Kasumi-1 (cell line): ENCODE results near the gene CEP104.
A peak's percentile ranks its signal among the peaks of the same experiment; 100 is the strongest.

Experiments
- DNase-seq, 2 experiments: peaks; one replicate each; lab custom pipeline; 2025; lab: John Stamatoyannopoulos, UW

CEP104 gene

GRCh38 chr1:3894626-3895278, 37.7 kb upstream of the CEP104 start:
- DNase-seq: no peak

DNA sequence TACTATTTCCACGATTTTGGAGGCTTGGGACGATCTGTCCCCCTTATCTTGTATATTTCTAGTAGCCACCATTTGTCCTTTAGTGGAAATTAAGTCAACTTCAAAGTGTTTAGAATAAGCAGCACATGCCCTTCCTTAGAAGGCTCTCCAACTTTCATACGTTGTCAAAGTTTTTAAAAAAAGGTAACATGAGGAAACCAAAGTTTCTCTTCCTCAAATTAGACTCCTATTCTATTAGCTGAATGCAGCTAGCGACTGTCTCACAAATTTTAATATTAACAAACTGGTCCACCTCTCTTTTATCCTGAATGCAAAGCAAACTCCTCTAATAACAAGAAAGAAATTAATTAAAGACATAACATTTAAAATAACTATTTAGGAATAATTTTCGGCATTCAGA, 36.2 kb upstream of the CEP104 start:
- no peak for DNase-seq

DNA sequence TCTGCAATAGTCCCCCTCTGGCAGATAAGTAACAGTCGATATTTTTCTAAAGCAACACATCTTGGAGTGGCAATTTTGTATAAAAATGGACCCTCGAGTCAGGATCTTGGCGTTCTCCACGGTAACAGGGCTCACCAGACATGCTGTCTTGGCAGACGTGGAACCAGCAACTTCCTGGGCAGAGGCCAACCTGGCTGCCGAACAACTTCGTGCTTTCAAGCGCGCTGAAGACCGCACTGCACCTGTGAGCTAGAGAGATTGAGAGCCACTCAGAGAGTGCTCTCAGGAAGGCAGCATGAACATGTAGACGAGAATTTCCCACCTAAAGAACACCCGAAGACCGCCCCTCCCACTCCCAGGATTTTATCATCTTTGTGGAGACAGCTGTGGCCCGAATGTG, 35.7 kb upstream of the CEP104 start:
- DNase-seq: no peak

- no peak for DNase-seq
Measured at GRCh38 chr1:3891329-3891865, 34.4 kb upstream of the CEP104 start.

- DNase-seq: peak; percentile 91 to 93
Measured at GRCh38 chr1:3890389-3891328, 33.6 kb upstream of the CEP104 start.

DNA sequence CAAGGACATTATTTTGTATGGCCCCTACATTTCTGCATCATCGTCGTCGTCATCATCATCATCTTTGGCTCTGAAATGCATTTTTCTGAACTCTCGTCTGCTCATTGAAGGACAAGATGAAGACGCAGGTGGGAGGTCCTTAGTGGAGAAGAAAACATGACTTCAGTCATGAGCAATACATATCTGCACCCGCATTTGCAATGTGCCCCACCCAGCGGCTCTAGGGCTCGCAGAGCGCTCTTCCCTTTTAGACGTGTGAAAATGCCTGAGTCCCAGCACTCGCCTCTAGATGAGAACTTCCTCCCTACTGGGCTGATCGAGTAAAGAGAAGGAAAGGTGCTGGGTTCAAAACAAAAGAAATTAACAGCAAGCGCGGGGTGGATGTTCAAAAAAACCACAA, 32.9 kb upstream of the CEP104 start:
- no peak for DNase-seq

- DNase-seq: no peak
Measured at GRCh38 chr1:3888301-3888700, 31.3 kb upstream of the CEP104 start.

DNA sequence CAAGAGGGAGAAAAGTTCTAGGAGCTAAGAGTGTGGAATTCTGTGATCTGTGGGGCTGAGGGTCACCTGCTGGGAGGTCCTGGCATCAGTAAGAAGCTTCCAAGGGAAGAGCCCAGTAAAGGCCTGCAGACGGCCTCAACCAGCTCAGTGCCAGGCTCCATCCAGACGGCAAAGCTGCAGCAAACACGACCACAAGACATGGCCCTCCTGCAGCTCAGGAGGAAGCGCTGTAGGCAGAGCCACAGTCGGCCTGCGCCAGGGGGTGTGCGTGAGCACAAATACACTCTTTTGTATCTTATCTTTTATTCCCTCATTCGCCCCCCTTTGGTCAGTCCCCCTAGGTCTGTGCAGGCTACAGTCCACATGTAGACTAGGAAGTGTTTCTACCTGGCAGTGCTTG, 29.7 kb upstream of the CEP104 start:
- peak in 1 of 2 experiments; percentile 9 for DNase-seq

- DNase-seq: peak in 1 of 2 experiments; percentile 19
Measured at GRCh38 chr1:3886106-3886670, 29.2 kb upstream of the CEP104 start.

DNA sequence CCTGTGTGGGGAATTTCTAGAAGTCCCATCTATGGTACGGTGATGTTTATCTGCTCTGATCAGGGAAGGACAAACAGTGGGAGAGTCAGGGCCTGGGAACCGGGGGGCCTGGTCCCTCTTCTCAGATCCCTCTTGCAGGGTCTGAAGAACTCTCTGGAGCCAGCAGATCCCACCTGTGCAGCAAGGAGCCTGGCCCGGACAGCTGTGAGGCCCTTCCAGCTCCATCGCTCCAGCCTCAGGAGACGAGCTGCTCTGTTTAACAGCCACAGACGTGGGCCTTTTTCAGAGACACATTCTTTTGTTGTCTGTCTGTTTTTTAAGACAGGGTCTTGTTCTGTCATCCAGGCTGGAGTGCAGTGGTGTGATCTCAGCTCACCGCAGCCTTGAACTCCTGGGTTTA, 28.6 kb upstream of the CEP104 start:
- no peak for DNase-seq

DNA sequence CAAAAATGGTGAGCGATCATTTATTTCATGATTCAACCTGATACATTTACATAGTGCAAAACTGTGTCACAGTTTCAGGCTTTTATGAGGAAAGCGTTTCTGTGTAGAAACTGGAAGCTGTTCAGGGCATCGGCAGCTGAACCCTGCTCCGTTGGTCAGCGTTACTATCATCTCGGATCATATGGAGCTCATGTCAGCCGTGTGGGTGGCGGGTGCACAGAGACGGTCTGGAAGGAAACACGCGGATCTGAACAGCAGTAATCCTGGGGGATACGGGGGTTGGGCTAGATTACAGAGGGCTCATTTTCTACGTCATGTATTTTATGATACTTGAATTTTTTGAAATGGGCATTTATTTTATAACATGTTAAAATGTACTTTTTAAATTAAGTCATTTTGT, 28.0 kb upstream of the CEP104 start:
- DNase-seq: no peak

DNA sequence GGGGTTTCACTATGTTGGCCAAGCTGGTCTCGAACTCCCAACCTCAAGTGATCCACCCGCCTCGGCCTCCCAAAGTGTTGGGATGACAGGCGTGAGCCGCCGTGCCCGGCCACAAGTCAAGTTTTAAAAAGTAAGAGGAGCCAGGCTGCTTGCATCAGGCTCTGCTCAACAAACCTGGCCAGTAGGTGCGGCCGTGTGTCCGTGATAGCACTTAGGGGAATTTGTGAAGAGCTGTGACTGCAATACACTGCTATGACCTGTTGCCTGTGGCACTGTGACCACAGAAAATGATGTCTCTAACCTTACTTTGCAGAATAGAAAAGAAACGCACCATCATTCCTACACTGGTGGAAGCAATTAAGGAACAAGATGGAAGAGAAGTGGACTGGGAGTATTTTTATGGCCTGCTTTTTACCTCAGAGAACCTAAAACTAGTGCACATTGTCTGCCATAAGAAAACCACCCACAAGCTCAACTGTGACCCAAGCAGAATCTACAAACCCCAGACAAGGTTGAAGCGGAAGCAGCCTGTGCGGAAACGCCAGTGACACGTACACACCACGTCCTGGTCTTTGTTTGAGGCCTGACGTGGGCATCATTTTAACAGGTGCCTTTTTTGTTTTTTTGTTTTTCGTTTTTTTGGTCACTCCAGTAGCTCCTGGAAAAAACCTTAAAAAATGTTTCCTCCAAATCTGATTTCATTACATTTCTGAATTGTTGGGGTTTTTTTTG, 26.3 kb upstream of the CEP104 start:
- no peak for DNase-seq

DNA sequence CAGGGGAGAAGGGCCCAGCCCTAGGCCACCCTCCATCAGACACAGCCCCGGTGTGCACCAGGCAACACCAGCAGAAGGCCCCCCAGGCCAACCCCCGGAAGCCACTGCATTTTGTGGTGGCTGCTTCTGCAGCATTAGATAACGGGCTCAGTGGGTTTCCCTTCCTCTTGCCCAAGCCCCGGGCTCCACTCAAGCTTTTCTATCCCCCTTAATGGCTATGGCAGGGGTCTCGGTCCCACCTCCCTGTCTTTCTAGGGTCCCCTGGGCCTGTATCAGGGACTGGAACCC, 24.1 kb upstream of the CEP104 start:
- peak; percentile 39 to 43 for DNase-seq

- peak in 1 of 2 experiments; percentile 43 for DNase-seq
Measured at GRCh38 chr1:3880429-3881192, 23.6 kb upstream of the CEP104 start.

- DNase-seq: no peak
Measured at GRCh38 chr1:3879787-3880428, 22.9 kb upstream of the CEP104 start.

DNA sequence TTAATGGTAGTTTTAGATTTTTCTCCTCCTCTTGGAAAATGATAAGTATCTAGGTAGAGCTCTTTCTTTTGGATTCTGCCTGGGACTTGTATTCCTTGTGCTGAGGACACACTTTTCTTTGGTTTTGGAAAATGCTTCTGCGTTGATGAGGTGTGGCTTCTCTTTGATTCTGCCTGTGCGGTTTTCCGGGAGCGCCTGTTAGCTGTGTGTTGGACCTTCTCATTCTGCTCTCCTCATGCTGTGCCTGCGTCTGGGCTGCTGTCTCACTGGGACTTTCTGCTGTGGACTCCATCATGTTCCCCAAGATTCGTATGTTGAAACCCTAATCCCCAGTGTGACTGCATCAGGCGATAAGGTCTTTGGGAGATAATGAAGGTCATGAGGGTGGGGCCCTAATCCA, 22.1 kb upstream of the CEP104 start:
- DNase-seq: no peak

- DNase-seq: no peak
Measured at GRCh38 chr1:3876716-3877115, 19.7 kb upstream of the CEP104 start.

DNA sequence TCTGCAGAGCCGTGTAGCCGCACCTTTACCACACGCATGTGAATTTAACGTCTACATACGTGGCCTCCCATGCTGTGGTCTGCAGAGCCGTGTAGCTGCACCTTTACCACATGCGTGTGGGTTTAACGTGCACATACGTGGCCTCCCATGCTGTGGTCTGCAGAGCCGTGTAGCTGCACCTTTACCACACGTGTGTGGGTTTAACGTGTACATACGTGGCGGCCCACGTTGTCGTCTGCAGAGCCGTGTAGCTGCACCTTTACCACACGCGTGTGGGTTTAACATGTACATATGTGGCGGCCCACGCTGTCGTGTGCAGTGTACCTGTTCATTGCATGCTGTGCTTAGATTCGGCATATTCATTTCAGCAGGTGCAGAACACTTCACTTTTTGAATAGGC, 17.7 kb upstream of the CEP104 start:
- DNase-seq: no peak

- DNase-seq: no peak
Measured at GRCh38 chr1:3872546-3872945, 15.5 kb upstream of the CEP104 start.

GRCh38 chr1:3871451-3871805, 14.4 kb upstream of the CEP104 start:
- DNase-seq: no peak

DNA sequence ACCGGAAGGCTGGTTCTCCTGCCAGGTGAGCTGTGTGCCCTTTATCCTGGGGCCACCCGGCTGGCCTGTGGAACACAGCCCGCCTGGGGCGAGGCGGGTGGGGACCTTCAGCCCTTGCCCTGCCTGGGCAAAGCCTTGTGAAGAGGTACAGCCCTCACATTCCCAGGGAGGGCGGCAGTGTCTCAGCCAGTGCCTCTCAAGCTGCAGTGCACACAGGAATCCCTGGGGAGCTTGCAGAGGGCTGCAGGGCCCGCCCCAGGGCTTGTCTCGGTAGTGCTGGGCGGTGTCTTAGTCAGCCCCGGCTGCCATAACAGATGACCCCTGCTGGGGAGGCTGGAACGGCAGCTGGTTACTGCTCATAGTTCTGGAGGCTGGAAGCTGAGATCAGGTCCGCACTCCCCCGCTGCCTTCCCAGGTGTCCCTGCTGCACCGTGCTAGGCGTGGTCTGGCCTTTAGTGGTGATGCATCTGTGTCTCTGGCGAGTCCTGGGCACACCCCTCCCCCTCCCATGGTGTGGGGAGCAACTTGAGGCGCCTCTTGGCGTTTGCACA, 12.8 kb upstream of the CEP104 start:
- no peak for DNase-seq
